ENCODE data around the gene CDADC1.

Gene CDADC1

GRCh38 chr13:49247643-49248621 lies at the start of gene CDADC1:
TSS of gene CDADC1 (plus strand) at chr13:49247925. CDS start at chr13:49248038, 113 bp downstream.
- peak; percentile 92 to 96 for DNase-seq (ENCODE audit: low read depth in 2 of 2)

GRCh38 chr13:49206641-49207040 lies 41.1 kb upstream of the CDADC1 start:
- DNase-seq (ENCODE audit: low read depth in 2 of 2): no peak

- no peak for DNase-seq (ENCODE audit: low read depth in 2 of 2)
These were observed 39.1 kb upstream of the CDADC1 start for GRCh38 chr13:49208619-49209018.

DNA sequence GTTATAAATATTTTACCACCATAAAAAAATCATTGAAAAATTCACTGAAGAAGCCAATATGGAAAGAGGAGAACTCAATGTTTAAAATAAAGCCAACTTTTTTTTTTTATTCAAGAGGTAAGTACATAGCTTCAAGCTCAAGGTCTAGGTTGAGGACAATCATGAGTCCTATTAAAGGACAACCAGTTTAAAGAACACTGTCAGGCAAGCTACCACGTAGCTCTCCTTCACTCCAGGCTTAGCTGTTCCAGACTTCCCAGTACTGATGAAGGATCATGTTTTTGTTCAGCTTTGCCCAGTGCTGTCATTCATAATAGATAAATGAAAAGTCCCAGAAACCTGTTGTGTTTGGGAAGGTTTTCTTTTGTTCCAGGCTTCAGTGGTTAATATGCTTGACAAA lies 37.6 kb upstream of the CDADC1 start:
- no peak for DNase-seq (ENCODE audit: low read depth in 2 of 2)

- no peak for DNase-seq (ENCODE audit: low read depth in 2 of 2)
These were observed 37.1 kb upstream of the CDADC1 start for GRCh38 chr13:49210669-49211068.

GRCh38 chr13:49213539-49213938 lies 34.2 kb upstream of the CDADC1 start:
- no peak for DNase-seq (ENCODE audit: low read depth in 2 of 2)

GRCh38 chr13:49213997-49214916 lies 33.5 kb upstream of the CDADC1 start:
- DNase-seq (ENCODE audit: low read depth in 2 of 2): no peak

DNA sequence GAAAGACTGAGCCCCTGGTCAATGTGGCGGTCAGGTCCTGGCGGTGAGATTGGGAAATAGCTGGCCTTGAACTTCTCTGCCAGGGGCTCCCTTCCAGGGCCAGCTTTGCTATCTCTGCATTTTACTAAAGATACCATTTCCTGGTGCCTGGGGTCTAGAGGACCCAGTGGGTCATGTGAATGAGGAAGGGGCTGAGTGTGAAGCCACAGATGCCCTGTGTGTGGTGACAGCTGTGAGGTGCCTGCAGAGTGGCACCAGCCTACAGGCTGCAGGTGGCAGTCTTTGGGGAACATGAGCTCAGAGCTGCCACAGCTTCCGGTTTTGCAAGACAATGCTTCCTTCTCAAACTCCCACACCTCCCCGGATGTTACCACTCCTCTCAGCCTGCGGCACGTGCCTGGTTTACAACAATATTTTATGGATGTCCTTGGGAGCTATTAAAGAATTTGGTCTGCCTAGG lies 32.8 kb upstream of the CDADC1 start:
- DNase-seq (ENCODE audit: low read depth in 2 of 2): no peak

GRCh38 chr13:49216334-49216733 lies 31.4 kb upstream of the CDADC1 start:
- no peak for DNase-seq (ENCODE audit: low read depth in 2 of 2)

GRCh38 chr13:49217962-49218492 lies 29.7 kb upstream of the CDADC1 start:
- DNase-seq (ENCODE audit: low read depth in 2 of 2): no peak

DNA sequence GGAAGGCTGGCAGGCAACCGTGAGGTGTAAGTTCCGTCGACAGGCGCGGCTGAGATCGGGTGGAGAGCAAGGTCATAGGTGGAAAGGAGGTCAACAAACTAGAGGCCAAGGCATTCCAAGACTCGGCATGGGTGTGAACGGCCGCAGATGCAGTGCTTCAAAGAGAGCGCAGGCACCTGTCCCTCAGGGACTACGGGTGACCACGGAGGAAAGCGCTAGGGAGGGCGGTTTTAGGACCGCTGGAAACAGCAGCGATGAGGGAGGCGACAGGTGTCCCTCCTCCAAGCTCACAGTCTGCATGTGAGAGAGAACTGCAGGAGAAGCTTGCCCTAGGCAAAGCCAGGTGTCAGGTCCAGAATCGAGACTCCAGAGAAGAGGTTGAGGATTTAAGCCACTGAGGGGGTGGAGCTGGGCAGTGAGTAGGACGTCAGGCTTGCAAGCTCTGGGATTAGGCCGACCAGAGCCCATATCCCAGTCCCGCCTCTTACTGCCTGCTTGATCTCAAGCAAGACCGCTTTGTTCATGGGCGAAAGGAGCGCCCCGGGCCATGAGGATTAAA lies 29.2 kb upstream of the CDADC1 start:
- DNase-seq (ENCODE audit: low read depth in 2 of 2): no peak

- DNase-seq (ENCODE audit: low read depth in 2 of 2): no peak
These were observed 28.1 kb upstream of the CDADC1 start for GRCh38 chr13:49219647-49220035.

GRCh38 chr13:49220036-49220855 lies 27.5 kb upstream of the CDADC1 start, which contains the start of gene MLNR:
TSS of gene MLNR (plus strand) at chr13:49220338. CDS start at chr13:49220338, 0 bp downstream.
- peak; percentile 22 for DNase-seq (ENCODE audit: low read depth in 2 of 2)

DNA sequence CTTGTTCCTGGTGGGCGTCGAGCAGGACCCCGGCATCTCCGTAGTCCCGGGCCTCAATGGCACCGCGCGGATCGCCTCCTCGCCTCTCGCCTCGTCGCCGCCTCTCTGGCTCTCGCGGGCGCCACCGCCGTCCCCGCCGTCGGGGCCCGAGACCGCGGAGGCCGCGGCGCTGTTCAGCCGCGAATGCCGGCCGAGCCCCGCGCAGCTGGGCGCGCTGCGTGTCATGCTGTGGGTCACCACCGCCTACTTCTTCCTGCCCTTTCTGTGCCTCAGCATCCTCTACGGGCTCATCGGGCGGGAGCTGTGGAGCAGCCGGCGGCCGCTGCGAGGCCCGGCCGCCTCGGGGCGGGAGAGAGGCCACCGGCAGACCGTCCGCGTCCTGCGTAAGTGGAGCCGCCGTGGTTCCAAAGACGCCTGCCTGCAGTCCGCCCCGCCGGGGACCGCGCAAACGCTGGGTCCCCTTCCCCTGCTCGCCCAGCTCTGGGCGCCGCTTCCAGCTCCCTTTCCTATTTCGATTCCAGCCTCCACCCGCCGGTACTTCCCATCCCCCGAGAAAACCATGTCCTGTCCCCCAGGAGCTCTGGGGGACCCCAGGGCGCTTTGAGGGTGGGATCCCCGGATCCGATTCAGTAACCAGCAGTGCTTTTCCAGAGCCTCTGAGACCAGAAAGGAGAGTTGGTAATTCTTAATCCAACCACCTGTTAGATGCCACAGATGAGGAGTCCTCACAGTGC lies 26.7 kb upstream of the CDADC1 start:
- DNase-seq (ENCODE audit: low read depth in 2 of 2): no peak

GRCh38 chr13:49221590-49221965 lies 26.1 kb upstream of the CDADC1 start:
- no peak for DNase-seq (ENCODE audit: low read depth in 2 of 2)

- no peak for DNase-seq (ENCODE audit: low read depth in 2 of 2)
These were observed 22.3 kb upstream of the CDADC1 start for GRCh38 chr13:49225223-49226042.

DNA sequence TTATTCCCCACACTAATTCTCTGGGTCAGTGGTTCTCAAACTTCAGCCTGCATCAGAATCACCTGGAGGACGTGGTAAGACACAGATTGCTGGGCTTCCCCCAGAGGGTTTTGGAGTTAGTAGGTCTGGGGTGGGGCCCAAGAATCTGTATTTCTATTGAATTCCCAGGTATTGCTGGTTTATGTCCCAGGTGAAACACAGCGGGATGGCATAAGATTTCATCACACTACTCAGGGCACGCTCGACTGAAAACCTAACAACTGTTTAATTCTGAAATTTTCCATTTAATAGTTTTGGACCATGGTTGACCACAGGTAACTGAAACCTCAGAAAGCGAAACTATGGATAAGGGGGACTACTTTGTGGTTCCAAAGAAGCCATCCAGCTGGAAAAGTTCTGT lies 21.1 kb upstream of the CDADC1 start:
- no peak for DNase-seq (ENCODE audit: low read depth in 2 of 2)

GRCh38 chr13:49234741-49235140 lies 13.0 kb upstream of the CDADC1 start:
- no peak for DNase-seq (ENCODE audit: low read depth in 2 of 2)

GRCh38 chr13:49235856-49236431 lies 11.8 kb upstream of the CDADC1 start:
- DNase-seq (ENCODE audit: low read depth in 2 of 2): no peak

All from stimulated activated CD8-positive, alpha-beta memory T cell treated with anti-CD3 and anti-CD28 coated beads, Interleukin-2, amount 100 ng/mL, for 48 hours (primary cell).